Endodermal cell (in vitro differentiated cells): Measurements from ENCODE around the gene CCL5. TPM values are rescaled to one million over a fixed set of nuclear protein-coding genes. Genes with fewer than 3 reads are reported as not detected.

Source experiments
- DNase-seq: peaks from one replicate; pipeline ENCODE4 v3.0.0-alpha.2; 2017
- H3K27ac ChIP-seq: 2 replicates; pipeline ENCODE4 v1.5.1; 2013; ENCODE audit warnings: mild to moderate bottlenecking, low read depth, low read length, moderate library complexity
- H3K27me3 ChIP-seq: 2 replicates; pipeline ENCODE4 v1.6.1; 2013; ENCODE audit warnings: mild to moderate bottlenecking, low read length, moderate library complexity; ENCODE audit not compliant: insufficient read depth, control insufficient read depth, poor library complexity, severe bottlenecking
- H3K36me3 ChIP-seq: 2 replicates; pipeline ENCODE4 v1.7.0; 2013; ENCODE audit warnings: mild to moderate bottlenecking, low read length, moderate library complexity; ENCODE audit not compliant: control insufficient read depth, insufficient read depth
- H3K4me1 ChIP-seq: one replicate; pipeline ENCODE4 v1.7.0; 2013; ENCODE audit warnings: low read length; ENCODE audit not compliant: control insufficient read depth, insufficient read depth
- H3K4me3 ChIP-seq: 2 replicates; pipeline ENCODE4 v1.5.1; 2013; ENCODE audit warnings: mild to moderate bottlenecking, low read length, moderate library complexity
- H3K9ac ChIP-seq: 2 replicates; pipeline ENCODE4 v1.6.1; 2013; ENCODE audit warnings: mild to moderate bottlenecking, low read length, moderate library complexity; ENCODE audit not compliant: poor library complexity, severe bottlenecking; ENCODE audit errors: extremely low read depth
- H3K9me3 ChIP-seq: 2 replicates; pipeline ENCODE4 v1.6.1; 2013; ENCODE audit warnings: mild to moderate bottlenecking, low read length, moderate library complexity; ENCODE audit not compliant: control insufficient read depth
- H3K27ac Mint-ChIP-seq: 2 replicates; pipeline ENCODE4 v1.8.0; 2020; ENCODE audit warnings: mixed read lengths
- H3K27me3 Mint-ChIP-seq: 2 replicates; pipeline ENCODE4 v1.8.0; 2021; ENCODE audit warnings: mild to moderate bottlenecking, mixed read lengths; ENCODE audit not compliant: insufficient read depth
- H3K36me3 Mint-ChIP-seq: 2 replicates; pipeline ENCODE4 v1.8.0; 2020; ENCODE audit warnings: low read depth, mixed read lengths
- H3K4me1 Mint-ChIP-seq: 2 replicates; pipeline ENCODE4 v1.8.0; 2020; ENCODE audit warnings: mixed read lengths
- H3K4me3 Mint-ChIP-seq: 2 replicates; pipeline ENCODE4 v1.8.0; 2020; ENCODE audit warnings: mild to moderate bottlenecking, moderate library complexity, mixed read lengths
- H3K9me3 Mint-ChIP-seq: 2 replicates; pipeline ENCODE4 v1.8.0; 2020; ENCODE audit warnings: mild to moderate bottlenecking, mixed read lengths
- WGBS, 2 experiments: methylation state at CpG; one replicate each; pipeline versions ENCODE4 v1.1.5 to v1.1.7; 2013; ENCODE audit warnings: missing lambda C conversion rate in 2 of 2, mixed read lengths in 1 of 2; ENCODE audit not compliant: insufficient coverage in 1 of 2, insufficient read length in 1 of 2; 5-methylcytosine and 5-hydroxymethylcytosine counted together
- total RNA-seq, 2 donors: library from RNA; stranded (reverse); fragmentation: NEBNext Ultra II Directional in 1 of 2; extraction: Animal tissue kit (Norgen Biotek cat#: 25700) in 1 of 2; gene quantifications; 2 replicates in 1 of 2; 3 replicates in 1 of 2; pipeline ENCODE4 v1.2.1, GENCODE V29; 2021
- TF ChIP-seq, protein P1 (sequence below): fragments of 200-600 bp; sonication (generic); conservative IDR thresholded peaks from 2 replicates; pipeline ENCODE4 v1.5.0; 2021; ENCODE audit warnings: antibody characterized with exemption, mild to moderate bottlenecking

Gene CCL5
- total RNA-seq, 2 donors from 2014 or later: not detected

DNA sequence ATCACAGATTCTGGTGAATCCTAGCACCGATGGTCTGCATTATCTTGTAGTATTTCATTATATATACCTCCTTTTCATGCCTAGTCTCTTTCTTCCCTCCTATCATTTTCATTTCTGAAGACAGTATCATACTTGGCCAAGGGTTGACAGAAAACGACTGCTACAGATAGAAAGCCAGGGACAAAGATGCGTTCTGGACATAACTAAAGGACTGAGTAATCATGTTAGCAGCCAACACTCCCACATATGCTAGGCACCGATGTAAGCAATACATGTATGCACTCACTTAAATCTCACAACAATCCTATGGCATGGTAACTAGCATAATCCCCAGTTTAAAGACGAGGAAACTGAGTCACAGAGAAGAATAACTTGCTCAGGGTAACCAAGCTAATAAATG, 27.5 kb upstream of the CCL5 start:
- no peak overlapping the region for H3K4me3 ChIP-seq
- no peaks in the 10 kb centered on the region for H3K9me3 Mint-ChIP-seq
- H3K9me3 ChIP-seq: no peaks in the 10 kb centered on the region
- TF ChIP-seq, protein P1, sequence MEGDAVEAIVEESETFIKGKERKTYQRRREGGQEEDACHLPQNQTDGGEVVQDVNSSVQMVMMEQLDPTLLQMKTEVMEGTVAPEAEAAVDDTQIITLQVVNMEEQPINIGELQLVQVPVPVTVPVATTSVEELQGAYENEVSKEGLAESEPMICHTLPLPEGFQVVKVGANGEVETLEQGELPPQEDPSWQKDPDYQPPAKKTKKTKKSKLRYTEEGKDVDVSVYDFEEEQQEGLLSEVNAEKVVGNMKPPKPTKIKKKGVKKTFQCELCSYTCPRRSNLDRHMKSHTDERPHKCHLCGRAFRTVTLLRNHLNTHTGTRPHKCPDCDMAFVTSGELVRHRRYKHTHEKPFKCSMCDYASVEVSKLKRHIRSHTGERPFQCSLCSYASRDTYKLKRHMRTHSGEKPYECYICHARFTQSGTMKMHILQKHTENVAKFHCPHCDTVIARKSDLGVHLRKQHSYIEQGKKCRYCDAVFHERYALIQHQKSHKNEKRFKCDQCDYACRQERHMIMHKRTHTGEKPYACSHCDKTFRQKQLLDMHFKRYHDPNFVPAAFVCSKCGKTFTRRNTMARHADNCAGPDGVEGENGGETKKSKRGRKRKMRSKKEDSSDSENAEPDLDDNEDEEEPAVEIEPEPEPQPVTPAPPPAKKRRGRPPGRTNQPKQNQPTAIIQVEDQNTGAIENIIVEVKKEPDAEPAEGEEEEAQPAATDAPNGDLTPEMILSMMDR: no peak
- H3K27me3 Mint-ChIP-seq: peaks cover 21% of the 10 kb centered on the region
- no peak overlapping the region for H3K9ac ChIP-seq
- no peaks in the 10 kb centered on the region for H3K4me1 ChIP-seq
- no peak for DNase-seq
- no peaks in the 10 kb centered on the region for H3K4me1 Mint-ChIP-seq
- H3K36me3 ChIP-seq: no peaks in the 10 kb centered on the region
- 86 to 87% methylated on average over 4 to 5 of the region's 5 CpGs for WGBS, 2 experiments
- no peak overlapping the region for H3K4me3 Mint-ChIP-seq
- no peak overlapping the region for H3K27ac Mint-ChIP-seq
- H3K27me3 ChIP-seq: peaks cover 5% of the 10 kb centered on the region
- H3K36me3 Mint-ChIP-seq: no peaks in the 10 kb centered on the region
- no peak overlapping the region for H3K27ac ChIP-seq

DNA sequence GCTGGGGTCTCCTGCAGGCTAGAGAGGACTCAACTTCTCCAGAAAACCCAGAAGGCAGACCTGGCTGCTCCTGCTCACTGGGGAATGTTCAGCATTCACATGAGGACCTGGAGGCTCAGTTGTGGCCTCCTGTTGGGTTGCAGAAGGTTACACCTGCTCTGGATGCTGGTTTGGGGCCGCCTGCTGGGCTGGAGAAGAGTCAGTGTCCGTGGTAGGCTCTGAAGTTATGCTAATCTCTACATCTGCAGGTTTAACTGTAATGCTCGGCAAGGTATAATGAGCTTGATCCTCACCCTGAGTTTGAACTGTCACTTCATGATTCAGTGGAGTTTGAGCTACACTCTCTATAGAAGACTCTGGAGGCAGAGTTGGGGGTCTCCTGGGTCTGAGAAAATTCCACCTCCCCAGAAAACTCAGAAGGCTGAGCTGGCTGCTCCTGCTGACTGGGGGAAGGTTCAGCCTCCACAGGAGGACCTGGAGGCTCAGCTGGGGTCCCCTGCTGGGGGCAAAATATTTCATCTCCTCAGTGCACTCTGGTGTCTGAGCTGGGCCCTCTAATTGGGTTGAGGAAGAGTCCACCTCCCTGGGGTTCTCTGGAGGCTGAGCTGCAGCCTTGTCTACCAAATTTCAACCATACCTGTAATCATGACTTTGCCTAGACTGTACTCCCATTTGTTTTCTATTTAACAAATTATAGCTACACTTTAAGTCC, 26.9 kb upstream of the CCL5 start:
- H3K9me3 ChIP-seq: no peaks in the 10 kb centered on the region
- H3K36me3 ChIP-seq: no peaks in the 10 kb centered on the region
- H3K4me3 Mint-ChIP-seq: no peak overlapping the region
- H3K36me3 Mint-ChIP-seq: no peaks in the 10 kb centered on the region
- TF ChIP-seq, protein P1: no peak
- no peak overlapping the region for H3K4me3 ChIP-seq
- no peak overlapping the region for H3K9ac ChIP-seq
- no peaks in the 10 kb centered on the region for H3K4me1 ChIP-seq
- H3K27me3 ChIP-seq: no peaks in the 10 kb centered on the region
- no peaks in the 10 kb centered on the region for H3K4me1 Mint-ChIP-seq
- peaks cover 21% of the 10 kb centered on the region for H3K27me3 Mint-ChIP-seq
- 75 to 95% methylated on average over 3 of the region's 3 CpGs for WGBS, 2 experiments
- no peak overlapping the region for H3K27ac Mint-ChIP-seq
- no peak overlapping the region for H3K27ac ChIP-seq
- no peaks in the 10 kb centered on the region for H3K9me3 Mint-ChIP-seq
- no peak for DNase-seq

DNA sequence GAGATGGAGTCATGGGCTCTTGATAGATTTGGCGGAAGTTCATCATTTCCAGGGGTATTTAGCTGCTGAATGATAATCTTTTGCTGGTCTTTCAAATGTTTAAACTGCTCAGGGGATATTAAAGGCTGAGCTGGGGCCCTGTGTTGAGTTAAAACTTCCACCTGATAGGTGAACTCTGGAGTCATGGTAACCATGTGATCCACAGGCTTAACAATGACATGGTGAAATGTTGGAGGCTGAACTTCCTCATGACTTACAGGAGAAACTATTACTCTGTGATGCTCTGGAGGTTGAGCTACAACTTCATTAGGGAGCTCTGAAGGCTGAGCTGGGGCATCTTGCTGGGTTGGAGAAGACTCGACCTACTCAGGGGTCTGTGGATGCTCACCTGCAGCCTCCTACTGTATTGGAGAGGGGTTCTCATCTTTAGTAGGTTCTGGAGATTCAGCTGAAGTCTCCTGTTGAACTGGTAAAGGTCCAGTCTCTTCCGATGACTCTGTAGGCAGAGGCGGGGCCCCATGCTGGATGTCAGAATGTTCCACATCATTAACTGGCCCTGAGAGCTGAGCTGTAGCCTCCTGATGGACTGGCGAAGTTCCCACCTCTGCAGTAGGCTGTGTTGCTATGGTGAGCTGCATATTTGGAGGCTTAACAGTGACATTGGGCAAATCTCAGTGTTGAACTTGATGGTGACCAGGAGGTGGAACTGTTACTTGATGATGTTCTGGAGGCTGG, 26.2 kb upstream of the CCL5 start:
- H3K4me1 Mint-ChIP-seq: no peaks in the 10 kb centered on the region
- H3K4me3 ChIP-seq: no peak overlapping the region
- H3K36me3 Mint-ChIP-seq: no peaks in the 10 kb centered on the region
- no peaks in the 10 kb centered on the region for H3K9me3 Mint-ChIP-seq
- no peaks in the 10 kb centered on the region for H3K36me3 ChIP-seq
- H3K9me3 ChIP-seq: no peaks in the 10 kb centered on the region
- WGBS, 2 experiments: 73 to 97% methylated on average over 4 to 5 of the region's 5 CpGs
- no peak overlapping the region for H3K27ac Mint-ChIP-seq
- DNase-seq: no peak
- H3K9ac ChIP-seq: no peak overlapping the region
- H3K27me3 Mint-ChIP-seq: peaks cover 21% of the 10 kb centered on the region
- H3K27ac ChIP-seq: no peak overlapping the region
- H3K27me3 ChIP-seq: no peaks in the 10 kb centered on the region
- no peaks in the 10 kb centered on the region for H3K4me1 ChIP-seq
- TF ChIP-seq, protein P1: no peak
- no peak overlapping the region for H3K4me3 Mint-ChIP-seq
